Purkinje cell (primary cell): ENCODE results near the gene KHNYN. TPM values are rescaled to one million over a fixed set of nuclear protein-coding genes. Genes with fewer than 3 reads are reported as not detected.

Experiments
- polyA plus RNA-seq: library from polyadenylated mRNA; unstranded; fragments of >200 nt; fragmentation: Nextera tagmentation; gene quantifications from 2 replicates; pipeline ENCODE4 v1.2.1, GENCODE V29; 2014

The KHNYN gene
- polyA plus RNA-seq = 0.28 and 0.52 TPM in 2 replicates

GRCh38 chr14:24429395-24430142 lies at the start of gene KHNYN, which contains the start of gene CBLN3:
Gene KHNYN, plus strand, starts transcription at chr14:24429954. Its CDS starts 777 bp downstream, at chr14:24430731.
Gene CBLN3, minus strand, starts transcription at chr14:24429668. Its CDS starts 614 bp downstream, at chr14:24429054.

GRCh38 chr14:24398653-24399446 lies 30.9 kb upstream of the KHNYN start, which contains the start of gene NYNRIN:
Gene NYNRIN, plus strand, starts transcription at chr14:24399003. Its CDS starts 244 bp downstream, at chr14:24399247.

GRCh38 chr14:24442240-24443052 lies 12.7 kb downstream of the KHNYN start, which contains the start of gene SDR39U1:
Gene SDR39U1, minus strand, starts transcription at chr14:24442776. Its CDS starts 7 bp downstream, at chr14:24442769.

Other genes starting within 250 kb of the KHNYN start
- 11.9 and 14.7 TPM in 2 replicates for gene IPO4, start 241.1 kb upstream of the KHNYN start, polyA plus RNA-seq
- 16.9 and 18.7 TPM in 2 replicates for gene TM9SF1, start 234.5 kb upstream of the KHNYN start, polyA plus RNA-seq
- not detected in 2 replicates for gene TSSK4, start 224.3 kb upstream of the KHNYN start, polyA plus RNA-seq
- gene CHMP4A, start 216.5 kb upstream of the KHNYN start, polyA plus RNA-seq = 36.2 and 56.5 TPM in 2 replicates
- gene MDP1, start 213.9 kb upstream of the KHNYN start, polyA plus RNA-seq = 35.8 and 55.7 TPM in 2 replicates
- gene NEDD8, start 197.6 kb upstream of the KHNYN start, polyA plus RNA-seq = 1,309 and 1,370 TPM in 2 replicates
- 57.3 and 98.9 TPM in 2 replicates for gene GMPR2, start 197.0 kb upstream of the KHNYN start, polyA plus RNA-seq
- gene TINF2, start 187.3 kb upstream of the KHNYN start, polyA plus RNA-seq = 21.3 and 23.5 TPM in 2 replicates
- gene TGM1, start 166.8 kb upstream of the KHNYN start, polyA plus RNA-seq = not detected in 2 replicates
- gene RABGGTA, start 158.4 kb upstream of the KHNYN start, polyA plus RNA-seq = 13.6 and 17.3 TPM in 2 replicates
- 7.7 and 15.5 TPM in 2 replicates for gene DHRS1, start 130.2 kb upstream of the KHNYN start, polyA plus RNA-seq
- 3.4 and 5.3 TPM in 2 replicates for gene NOP9, start 130.1 kb upstream of the KHNYN start, polyA plus RNA-seq
- gene CIDEB, start 122.0 kb upstream of the KHNYN start, polyA plus RNA-seq = 3.6 TPM in 1 of 2 replicates, not detected in the other
- 0.86 TPM in 1 of 2 replicates, not detected in the other for gene LTB4R2, start 119.8 kb upstream of the KHNYN start, polyA plus RNA-seq
- 0.79 and 1.8 TPM in 2 replicates for gene LTB4R, start 118.5 kb upstream of the KHNYN start, polyA plus RNA-seq
- 0.99 TPM in 1 of 2 replicates, not detected in the other for gene ADCY4, start 94.9 kb upstream of the KHNYN start, polyA plus RNA-seq
- not detected in 2 replicates for gene RIPK3, start 90.0 kb upstream of the KHNYN start, polyA plus RNA-seq
- gene NFATC4, start 61.8 kb upstream of the KHNYN start, polyA plus RNA-seq = 0.81 and 6.9 TPM in 2 replicates
- 0.05 and 0.87 TPM in 2 replicates for gene NYNRIN, start 31.0 kb upstream of the KHNYN start, polyA plus RNA-seq
- gene CBLN3, start 286 bp upstream of the KHNYN start, polyA plus RNA-seq = 2.9 and 5.2 TPM in 2 replicates
- 100 and 109 TPM in 2 replicates for gene SDR39U1, start 12.8 kb downstream of the KHNYN start, polyA plus RNA-seq
- not detected in 2 replicates for gene CMA1, start 78.3 kb downstream of the KHNYN start, polyA plus RNA-seq
- not detected in 2 replicates for gene CTSG, start 146.3 kb downstream of the KHNYN start, polyA plus RNA-seq
- gene GZMH, start 179.7 kb downstream of the KHNYN start, polyA plus RNA-seq = not detected in 2 replicates
- not detected in 2 replicates for gene GZMB, start 204.2 kb downstream of the KHNYN start, polyA plus RNA-seq